GM19395 (cell line): Measurements from ENCODE around the gene ING4.
A peak's percentile ranks its signal among the peaks of the same experiment; 100 is the strongest.

ENCODE experiments used
- ATAC-seq: cut with Tn5 transposase; IDR thresholded peaks from one replicate; pipeline ENCODE4 v1.9.1; 2021; ENCODE audit warnings: mild to moderate bottlenecking, moderate library complexity; ENCODE audit not compliant: unreplicated experiment

Gene ING4

DNA sequence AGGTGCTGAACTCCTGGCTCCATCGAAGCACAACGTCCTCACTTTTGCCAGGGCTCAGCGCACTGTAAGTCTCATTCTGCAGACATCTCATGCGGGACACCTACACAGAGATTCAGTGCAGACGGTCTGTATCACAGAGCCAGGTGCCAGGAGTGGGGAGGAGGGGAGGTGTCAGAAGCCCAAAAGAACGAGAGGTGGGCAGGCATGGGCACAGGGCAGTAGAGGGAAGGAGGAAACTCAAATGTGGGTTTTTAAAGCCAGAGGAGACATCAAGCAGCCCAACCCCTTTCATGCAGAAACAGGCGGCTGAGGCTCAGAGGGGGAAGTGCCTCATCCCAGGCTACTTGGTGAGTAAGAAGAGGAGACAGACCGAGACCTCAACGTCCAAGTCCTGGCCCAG is 24.6 kb downstream of the ING4 start:
- ATAC-seq = no peak

DNA sequence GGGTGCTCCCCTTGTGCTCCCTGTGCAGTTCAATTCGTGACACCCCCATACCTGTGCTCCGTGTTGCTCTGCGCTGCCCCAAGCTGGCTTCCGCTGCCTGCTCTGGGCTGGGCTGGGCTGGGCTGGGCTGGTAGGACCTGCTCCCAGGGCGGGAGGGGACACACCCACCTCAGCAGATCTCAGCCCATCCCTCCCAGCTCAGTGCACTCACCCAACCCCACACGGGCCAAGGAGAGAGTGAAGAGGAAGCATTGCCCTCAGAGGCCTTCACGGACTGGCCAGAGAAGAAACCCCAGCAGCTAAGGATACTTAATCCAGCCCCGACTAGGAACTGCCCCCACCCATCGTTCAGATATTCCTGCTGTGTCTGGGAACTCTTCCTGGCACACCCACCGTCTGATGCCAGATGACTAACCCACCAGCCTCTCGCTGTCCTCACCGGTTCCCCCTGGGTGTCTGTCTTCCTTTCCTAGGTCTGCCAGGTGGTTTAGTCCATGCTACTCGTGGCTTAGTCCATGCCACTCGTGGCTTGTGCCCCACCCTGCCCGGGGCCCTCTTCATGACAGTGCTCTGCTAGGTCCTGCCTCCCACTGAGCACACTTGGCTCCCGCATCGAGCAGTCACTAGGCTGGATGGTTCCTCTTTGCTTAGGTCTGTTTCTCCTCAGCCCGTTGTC is 26.9 kb downstream of the ING4 start, which contains the start of gene LPAR5:
TSS of gene LPAR5 (minus strand) at position 104 of the 676 bp plus-strand sequence. CDS start 14,711 bp downstream, outside the sequence.
- ATAC-seq = peak; percentile 41

DNA sequence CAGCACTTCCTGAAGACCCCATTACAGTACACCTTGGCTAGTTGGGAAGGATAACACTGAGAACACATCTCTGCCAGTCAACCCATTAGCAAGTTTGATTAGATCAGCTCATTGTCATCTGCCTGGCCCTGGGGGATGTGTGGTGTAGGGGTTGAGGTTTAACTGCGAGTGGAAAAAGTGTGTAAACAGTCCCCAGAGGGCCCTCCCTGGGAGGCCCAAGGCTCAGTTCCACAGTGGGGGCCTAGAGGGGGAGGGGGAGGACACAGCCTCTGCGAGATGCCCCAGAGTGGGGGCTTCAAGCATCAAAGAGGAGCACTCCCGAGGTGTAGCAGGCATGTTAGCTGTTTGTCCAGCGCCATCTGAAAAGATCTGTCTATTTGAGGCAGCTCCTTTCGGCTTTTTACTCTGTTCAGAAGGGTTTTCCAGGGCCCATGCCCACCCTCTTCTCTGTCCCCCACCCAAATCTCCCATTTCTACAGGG is 27.5 kb downstream of the ING4 start:
- peak; percentile 40 for ATAC-seq

DNA sequence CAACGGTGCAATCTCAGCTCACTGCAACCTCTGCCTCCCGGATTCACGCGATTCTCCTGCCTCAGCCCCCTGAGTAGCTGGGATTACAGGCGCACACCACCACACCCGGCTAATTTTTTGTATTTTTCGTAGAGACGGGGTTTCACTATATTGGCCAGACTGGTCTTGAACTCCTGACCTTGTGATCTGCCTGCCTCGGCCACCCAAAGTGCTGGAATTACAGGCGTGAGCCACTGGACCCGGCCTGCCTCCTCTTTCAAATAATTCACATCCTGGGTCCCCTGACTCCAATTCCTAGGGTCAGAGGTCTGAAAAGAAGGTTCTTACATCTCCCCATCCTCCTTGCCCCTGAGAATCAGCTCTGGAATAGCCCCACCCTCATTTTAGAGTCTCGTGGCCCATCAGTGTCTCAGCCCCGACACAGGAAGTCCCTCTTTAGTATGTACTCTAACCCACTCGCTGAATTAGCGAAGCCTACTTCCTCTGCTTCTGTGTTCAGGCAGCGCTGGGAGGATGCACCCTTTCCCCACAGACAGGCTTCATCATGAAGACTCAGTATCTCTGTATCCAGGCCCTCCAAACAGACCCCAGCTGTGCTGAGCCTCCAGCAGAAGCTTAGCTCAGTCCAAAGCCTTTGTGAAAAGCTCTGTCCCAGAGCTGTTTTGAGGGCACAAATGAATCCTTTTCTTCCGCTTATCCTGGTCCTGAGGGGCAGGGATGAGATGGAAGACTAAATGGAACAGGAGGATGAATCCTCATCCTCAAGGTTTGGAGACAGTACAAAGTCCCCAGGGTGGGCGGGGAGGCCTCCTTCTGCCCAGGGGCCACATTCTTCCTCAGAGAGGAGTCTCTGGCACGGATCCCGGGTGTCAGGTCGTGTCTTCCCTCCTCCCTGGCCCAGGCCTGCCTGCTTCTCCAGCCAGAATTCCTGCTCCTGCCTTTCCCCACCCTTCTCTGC is 30.6 kb downstream of the ING4 start:
- ATAC-seq = no peak

DNA sequence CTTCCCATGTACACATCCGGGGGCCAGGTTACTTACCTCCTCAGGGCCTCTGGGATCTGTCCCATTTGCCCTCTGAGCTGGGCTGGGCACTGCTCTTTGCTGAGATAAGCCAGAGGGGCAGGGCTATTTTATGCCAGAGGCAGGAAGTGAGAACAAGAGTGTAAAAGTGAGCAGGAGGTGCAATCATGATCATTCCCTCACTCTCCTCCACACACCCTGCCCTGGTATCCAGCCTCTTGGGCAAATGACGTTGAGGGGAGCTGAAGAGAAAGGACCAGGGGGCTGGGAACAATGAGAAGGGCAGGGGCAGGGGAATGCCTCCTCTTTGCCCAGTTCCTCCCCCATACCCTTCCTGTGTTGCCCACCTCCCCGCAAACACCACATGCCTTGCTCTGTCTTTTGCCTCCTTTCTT is 31.4 kb downstream of the ING4 start:
- no peak for ATAC-seq

DNA sequence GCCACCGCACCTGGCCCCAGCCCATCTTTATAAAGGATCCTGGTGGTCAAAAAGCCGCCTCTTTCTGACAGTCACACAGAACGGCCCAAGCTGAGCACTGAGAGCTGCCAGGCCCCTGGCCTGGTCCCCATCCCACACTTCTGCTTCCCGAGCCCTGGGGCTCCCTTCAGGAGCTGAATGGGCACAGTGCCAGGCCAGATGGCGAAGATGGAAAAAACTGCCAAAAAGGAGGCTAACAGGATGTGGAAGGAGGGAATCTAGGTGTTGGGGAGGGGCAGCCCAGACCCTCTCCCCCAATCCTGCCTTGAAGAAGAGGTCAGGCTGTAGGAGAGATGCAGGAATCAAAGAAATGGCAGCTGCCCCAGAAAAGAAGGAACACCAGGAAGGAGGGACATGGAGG is 32.2 kb downstream of the ING4 start:
- ATAC-seq = no peak

DNA sequence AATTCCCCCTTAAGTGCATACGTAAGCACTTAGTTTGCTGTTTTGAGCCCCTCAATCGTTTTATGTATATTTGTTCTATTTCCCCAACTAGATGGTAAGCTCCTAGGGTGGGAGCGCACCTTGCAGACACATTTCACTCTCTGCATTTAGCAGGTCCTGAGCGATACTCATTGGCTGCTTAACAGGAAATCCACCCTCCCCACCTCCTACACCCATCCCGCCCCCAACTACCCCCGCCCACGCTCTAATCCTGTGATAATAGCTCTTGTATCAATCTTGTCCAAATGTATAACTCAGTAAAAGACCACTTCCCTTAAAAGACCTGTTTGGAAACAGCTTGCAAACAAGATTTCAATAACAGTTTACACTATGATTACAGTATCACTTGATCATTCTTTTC is 35.3 kb downstream of the ING4 start:
- no peak for ATAC-seq

DNA sequence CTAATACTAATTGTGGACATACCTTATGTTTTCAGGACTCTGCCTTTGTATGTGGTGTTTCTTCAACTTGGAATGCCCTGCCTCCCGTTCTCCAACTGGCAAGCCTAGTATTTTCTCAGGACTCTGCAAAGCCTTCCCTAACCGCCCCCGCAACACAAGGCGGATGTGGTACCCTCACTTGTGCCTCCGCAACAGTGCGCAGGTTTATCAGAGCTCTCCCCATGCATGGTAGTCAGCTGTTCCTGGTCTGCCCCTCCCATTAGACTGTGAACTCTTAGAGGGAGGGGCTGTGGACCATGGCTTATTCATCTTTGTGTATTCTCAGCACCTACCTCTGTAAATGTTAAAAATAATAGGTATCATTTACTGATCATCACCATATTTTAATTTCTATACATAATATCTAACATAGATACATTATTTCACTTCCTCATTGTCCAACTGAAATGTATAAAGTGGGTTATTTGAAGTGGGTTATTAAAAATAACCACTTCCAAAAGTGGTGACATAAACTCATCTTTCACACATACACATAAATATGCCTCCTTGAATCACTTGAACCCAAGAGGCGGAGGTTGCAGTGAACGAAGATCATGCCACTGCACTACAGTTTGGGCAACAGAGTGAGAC is 36.1 kb downstream of the ING4 start:
- no peak for ATAC-seq

DNA sequence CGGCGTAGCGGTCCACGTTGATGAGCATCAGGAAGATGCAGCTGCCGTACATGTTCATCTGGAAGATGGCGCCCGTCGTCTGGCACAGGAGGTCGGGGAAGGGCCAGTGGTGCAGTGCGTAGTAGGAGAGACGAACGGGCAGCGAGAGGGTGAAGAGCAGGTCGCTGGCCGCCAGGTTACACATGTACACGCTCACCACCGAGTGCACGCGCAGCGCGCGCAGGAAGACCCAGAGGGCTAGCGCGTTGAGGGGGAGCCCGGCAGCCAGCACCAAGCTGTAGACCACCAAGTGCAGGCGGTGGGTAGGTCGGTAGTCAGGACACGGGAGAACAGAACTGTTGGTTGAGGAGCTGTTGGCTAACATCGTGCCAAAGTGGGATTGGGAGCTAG is 42.0 kb downstream of the ING4 start:
- no peak for ATAC-seq

DNA sequence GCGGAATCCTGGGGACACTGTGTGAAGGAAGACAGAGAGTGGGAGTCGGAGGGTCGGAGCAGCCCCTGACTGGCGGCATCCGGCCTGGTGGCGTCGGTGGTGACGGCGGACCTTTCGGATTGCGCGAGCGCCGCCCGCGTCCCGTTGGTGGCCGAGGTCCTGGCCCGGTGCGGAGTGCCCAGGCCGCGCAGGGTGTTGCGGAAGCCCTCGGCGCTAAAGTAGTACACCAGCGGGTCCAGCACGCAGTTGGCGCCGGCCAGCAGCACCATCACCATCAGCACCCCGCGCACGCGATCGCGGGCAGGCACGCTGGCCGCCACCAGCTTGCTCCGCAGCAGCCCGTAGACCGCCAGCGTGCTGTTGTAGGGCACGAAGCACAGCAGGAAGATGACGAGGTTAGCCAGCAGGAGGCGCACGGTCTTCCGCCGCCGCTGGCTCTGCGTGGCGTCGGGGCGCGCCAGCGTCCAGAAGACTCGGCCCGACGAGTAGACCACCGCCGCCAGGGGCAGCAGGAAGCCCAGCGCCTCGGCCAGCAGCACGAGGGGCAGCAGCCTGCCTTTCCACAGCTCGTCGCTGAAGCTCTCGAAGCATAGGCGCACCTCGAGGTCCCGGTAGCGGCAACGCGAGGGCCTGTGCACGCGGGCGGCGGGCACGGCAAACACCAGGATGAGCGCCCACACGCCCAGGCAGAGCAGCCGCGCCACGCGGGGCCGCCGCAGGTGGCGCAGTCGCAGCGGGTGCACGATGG is 42.6 kb downstream of the ING4 start:
- no peak for ATAC-seq

DNA sequence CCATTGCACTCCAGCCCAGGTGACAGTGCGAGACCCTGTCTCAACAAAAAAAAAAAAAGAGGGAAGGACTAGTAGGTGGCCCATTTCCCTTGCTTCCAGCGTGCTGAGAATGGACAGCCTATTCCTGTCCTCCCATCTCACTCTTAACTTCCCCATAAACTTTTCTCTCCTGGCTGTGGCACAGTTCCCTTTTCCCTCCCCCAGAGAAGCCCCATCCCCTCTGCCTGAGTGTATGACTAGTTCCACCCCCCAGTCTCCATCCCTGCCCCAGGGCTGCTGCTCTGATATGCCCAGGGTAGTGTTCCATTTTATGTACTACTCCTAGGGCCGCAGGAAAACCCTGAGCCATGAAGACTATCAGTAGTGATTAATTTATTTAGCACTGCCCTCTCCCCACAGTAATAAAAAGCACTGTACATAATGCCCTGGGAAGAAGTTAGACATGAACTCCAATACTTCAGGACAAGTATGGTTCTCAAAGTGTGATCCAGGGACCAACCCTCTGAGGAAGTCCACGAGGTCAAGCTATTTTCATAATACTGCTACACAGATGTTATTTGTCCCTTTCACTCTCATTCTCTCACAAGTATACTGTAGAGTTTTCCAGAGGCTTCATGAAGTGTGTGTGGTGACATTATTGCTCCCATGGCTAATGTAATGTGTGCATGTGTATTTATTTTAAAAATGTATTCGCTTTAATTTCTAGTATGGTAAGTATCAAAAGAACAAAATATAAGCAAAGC is 44.3 kb downstream of the ING4 start:
- ATAC-seq = no peak

DNA sequence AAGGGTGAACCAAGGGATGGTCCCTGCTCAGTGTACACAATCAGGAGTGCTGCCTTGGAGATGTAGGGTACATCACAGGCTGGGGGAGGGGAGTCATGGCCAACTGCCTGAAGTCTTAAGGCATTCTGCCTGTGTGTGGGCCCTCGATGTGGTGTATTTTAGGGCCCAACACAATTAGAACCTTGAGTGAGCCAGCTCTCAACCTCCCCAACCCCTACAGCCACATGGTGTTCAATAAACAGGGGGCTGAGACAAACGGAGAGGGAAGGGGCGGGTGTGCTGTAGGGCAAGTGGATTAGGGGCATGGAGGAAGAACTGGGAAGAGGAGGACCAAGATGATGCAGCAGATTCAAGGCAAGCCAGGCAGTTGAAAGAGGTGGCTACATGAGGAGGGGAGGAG is 47.1 kb downstream of the ING4 start:
- ATAC-seq = no peak

DNA sequence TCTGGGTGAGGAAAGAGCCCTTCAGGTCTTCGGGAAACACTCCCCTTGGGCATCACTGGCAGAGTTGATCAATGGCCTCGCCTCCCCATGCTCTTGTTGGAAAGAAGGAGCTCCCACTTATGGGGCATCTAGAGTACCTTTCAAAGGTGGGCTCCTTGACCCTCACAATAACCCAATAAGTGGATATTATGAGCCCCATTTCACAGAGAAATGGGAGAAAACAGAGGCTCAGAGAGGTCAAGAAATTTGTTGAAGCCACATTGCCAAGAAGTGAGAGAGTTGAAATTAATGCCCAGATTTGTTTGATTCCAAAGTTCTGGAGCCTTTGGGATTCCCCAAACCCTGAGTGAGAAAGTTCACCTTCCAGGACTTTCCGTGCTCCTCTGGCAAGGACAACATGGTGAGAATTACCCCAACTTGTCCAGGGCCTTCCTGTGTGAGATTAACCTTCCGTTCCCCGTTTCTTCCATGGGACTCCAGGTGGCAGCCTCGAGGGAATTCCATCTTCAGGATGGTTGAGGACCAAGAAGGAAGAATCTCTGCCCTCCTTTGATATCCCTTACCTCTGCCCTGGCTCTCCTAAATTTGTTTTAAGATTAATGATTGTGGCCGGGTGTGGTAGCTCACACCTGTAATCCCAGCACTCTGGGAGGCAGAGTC is 48.3 kb downstream of the ING4 start:
- ATAC-seq = no peak

DNA sequence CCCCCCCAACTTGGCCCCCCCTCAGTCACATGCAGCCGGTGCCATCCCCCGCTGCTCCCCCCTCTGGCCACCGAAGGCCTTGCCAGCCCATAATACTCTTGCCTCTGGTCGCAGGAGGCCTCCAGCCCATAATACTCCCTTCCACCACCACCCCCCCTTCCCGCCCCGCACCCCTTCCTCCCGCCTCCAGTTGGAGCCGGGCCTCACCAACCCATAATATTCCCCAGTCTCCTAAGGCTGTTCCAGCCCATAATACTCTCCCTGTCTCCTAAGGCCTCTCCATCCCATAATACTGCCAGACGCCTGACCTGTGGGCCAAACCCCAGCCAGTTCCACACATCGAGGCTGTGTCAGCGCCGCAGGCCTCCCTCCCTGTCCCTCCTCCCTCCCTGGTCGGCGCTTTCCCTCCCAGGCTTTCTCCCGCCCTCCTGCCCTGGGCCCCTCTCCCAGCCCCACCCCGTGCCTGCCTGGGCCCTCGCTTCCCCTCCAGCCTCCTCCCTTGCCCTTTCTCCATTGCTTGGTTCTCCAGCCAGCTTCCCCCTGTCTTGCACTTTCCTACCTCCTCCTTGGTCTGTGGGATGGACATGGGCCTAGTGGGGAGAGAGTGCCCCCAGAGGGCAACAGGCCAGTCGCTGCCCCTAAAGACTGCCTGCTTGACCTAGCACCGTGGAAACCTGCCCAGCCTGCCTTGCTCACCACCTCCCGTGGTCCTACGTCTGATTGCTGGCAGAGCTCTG is 49.0 kb downstream of the ING4 start:
- ATAC-seq = peak; percentile 41

DNA sequence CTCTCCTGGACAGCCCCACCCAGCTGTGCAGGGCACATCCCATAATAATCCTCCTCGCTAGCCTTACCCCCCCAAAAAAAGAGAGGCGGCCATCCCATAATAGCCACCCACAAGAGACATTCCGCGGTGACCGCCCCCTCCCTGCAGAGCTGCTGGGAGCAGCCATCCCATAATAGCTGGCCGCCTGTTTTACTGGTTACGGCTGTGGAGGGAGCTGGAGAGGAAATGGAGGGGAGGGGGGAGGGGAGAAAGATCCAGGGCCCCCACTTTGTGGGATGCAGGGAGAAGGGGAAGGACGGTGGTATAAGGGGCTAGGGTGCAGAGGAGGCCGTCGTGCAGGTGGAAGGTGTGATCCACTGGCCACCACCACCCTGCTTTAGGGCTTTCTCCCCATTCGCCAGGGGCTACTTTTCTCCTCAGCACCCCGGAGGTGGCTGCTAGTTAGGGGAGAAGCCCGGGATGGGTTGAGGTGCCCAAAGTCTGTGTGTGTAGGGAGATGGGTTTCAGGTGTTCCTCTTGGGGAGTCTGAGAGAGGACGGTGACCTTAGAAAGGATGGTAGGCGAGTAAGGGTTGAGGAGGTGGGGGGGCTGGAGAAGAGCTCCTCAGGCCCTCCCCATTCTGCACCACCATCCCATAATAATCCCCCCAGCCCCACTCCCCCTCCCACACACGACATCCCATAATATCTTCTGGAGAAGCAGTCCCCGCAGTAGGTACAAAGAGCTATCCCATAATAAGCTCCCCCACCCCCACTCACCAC is 49.7 kb downstream of the ING4 start:
- ATAC-seq = no peak

DNA sequence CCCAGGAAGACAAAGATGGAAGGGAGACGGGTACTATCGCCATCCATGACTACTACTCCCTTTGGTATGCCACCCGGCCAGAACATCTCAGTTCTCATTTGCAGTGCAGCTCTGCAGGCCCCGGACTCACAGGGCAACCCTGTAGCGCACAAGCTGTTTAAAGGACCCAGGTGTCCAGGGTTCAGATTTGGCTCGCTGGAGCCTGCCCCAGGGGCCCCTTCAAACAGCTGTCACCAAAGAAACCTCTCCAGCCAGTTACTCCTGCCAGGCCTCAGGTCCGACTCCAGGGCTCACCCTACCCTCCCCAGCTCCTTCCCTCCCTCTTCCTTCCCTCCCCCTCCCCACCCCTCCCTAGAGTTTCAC is 50.3 kb downstream of the ING4 start:
- no peak for ATAC-seq

DNA sequence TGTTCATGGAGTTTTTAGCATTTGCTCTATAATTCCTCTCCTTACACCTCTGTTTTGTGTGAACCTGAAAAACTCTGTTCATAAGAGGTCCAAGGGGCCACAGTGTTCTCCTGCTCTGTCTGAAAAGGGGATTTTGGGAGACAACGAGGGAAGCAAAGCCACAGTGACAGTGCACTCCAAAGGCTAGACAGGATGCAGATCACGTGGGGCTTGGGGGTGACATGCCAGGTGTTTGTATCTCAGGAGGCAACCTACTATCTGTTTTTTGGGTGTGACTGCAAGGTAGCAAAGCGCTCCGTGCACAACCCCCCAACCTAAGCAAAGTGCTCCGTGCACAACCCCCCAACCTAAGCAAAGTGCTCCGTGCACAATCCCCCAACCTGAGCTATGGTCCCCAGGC is 50.7 kb downstream of the ING4 start:
- no peak for ATAC-seq

DNA sequence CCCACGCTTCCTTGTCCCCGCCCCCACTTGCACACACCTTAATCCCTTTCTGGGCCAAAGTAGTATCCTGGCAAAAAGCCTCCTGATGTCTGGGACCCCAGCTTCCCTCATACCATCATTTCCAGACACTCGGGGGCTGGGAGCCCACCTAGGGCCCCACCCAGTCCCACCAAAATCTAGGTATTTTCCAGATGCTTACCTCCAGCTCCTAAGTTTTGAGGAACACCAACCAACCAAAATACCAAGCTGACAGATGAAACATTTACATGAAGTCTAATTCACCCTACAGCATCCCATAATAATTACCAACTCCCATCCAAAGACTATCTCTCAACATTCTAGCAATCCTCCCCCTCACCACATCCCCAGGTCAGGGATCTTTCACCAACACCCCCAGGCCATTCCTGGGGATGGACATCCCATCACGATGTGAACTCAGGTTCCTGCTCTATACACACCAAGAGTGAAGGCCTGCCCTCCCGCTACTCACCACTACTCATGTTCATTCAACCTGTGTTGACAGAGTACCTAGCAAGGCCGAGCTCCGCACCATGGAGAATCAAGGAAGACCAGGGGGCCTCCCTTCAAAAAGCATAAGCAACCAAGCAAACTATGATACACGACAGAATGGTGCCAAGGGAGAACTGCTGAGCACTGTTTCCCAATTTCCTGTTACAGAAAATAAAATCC is 54.2 kb downstream of the ING4 start:
- no peak for ATAC-seq
